HEK293 (cell line): ENCODE data around the gene HDLBP.

Source experiments
- CTCF ChIA-PET: fragments of 350-600 bp; formaldehyde crosslinking; extraction: SDS; loops from one replicate; lab custom pipeline; 2021; ENCODE audit warnings: antibody characterized with exemption; lab: Yijun Ruan, JAX
- POLR2A ChIA-PET: fragments of 300-600 bp; formaldehyde crosslinking; extraction: SDS; loops from one replicate; lab custom pipeline; 2020; ENCODE audit warnings: antibody characterized with exemption, inconsistent platforms; lab: Yijun Ruan, JAX
- H3K27ac ChIP-seq: fragments of 200-500 bp; sonication (Bioruptor generic); 2 replicates; pipeline ENCODE4 v1.5.1; 2014; ENCODE audit warnings: low read depth, low read length, control low read depth, inconsistent platforms; ENCODE audit errors: extremely low read depth
- H3K36me3 ChIP-seq, 2 experiments: fragments of 200-500 bp in 1 of 2; sonication (Bioruptor generic) in 1 of 2; 1 replicate in 1 of 2; 2 replicates in 1 of 2; pipeline ENCODE4 v1.5.1; 2014 to 2017; ENCODE audit warnings: inconsistent platforms in 2 of 2, low read length in 2 of 2; ENCODE audit not compliant: control insufficient read depth in 2 of 2, insufficient read depth in 1 of 2
- H3K4me1 ChIP-seq: fragments of 200-500 bp; sonication (Bioruptor generic); 2 replicates; pipeline ENCODE4 v1.5.1; 2014; ENCODE audit warnings: mild to moderate bottlenecking, low read length, inconsistent platforms; ENCODE audit not compliant: control insufficient read depth, insufficient read depth
- H3K4me3 ChIP-seq: 2 replicates; pipeline ENCODE4 v1.5.1; 2011; ENCODE audit warnings: low read depth, mild to moderate bottlenecking, control low read depth, low read length, moderate library complexity
- H3K9me3 ChIP-seq: fragments of 200-500 bp; sonication (Bioruptor generic); 2 replicates; pipeline ENCODE4 v1.5.1; 2014; ENCODE audit warnings: low read depth, low read length, inconsistent platforms; ENCODE audit not compliant: control insufficient read depth, insufficient read depth
- BCL11A ChIP-seq: fragments of 450-650 bp; formaldehyde crosslinking; IDR thresholded peaks from 2 replicates; pipeline ENCODE4 v1.5.1; 2016; ENCODE audit warnings: low read depth, missing biosample characterization, missing genetic modification characterization
- BCL6B ChIP-seq: fragments of 450-650 bp; formaldehyde crosslinking; IDR thresholded peaks from 2 replicates; pipeline ENCODE4 v1.5.1; 2017; ENCODE audit warnings: missing biosample characterization, missing genetic modification characterization
- IKZF3 ChIP-seq: fragments of 450-650 bp; IDR thresholded peaks from 2 replicates; pipeline ENCODE4 v1.5.0; 2018; ENCODE audit warnings: missing biosample characterization, mild to moderate bottlenecking, missing genetic modification characterization, moderate library complexity
- PATZ1 ChIP-seq: fragments of 450-650 bp; formaldehyde crosslinking; IDR thresholded peaks from 2 replicates; pipeline ENCODE4 v1.5.1; 2016; ENCODE audit warnings: missing biosample characterization, missing genetic modification characterization
- PBX3 ChIP-seq: sonication (generic); formaldehyde crosslinking; IDR thresholded peaks from 2 replicates; pipeline ENCODE4 v1.8.1; 2022; ENCODE audit warnings: mild to moderate bottlenecking, moderate library complexity, missing genetic modification reagents
- YY2 ChIP-seq: fragments of 450-650 bp; formaldehyde crosslinking; IDR thresholded peaks from 2 replicates; pipeline ENCODE4 v1.5.1; 2016; ENCODE audit warnings: missing biosample characterization, missing genetic modification characterization
- ZNF221 ChIP-seq: fragments of 450-650 bp; formaldehyde crosslinking; IDR thresholded peaks from 2 replicates; pipeline ENCODE4 v1.5.1; 2017; ENCODE audit warnings: missing biosample characterization, missing genetic modification characterization, borderline replicate concordance
- ZNF223 ChIP-seq: fragments of 450-650 bp; formaldehyde crosslinking; IDR thresholded peaks from 2 replicates; pipeline ENCODE4 v1.5.1; 2016; ENCODE audit warnings: missing biosample characterization, missing genetic modification characterization
- ZNF26 ChIP-seq: fragments of 450-650 bp; formaldehyde crosslinking; IDR thresholded peaks from 2 replicates; pipeline ENCODE4 v1.5.1; 2016; ENCODE audit warnings: missing biosample characterization, missing genetic modification characterization
- ZNF280D ChIP-seq: fragments of 450-650 bp; formaldehyde crosslinking; IDR thresholded peaks from 2 replicates; pipeline ENCODE4 v1.5.1; 2016; ENCODE audit warnings: missing biosample characterization, missing genetic modification characterization
- ZNF311 ChIP-seq: fragments of 450-650 bp; formaldehyde crosslinking; IDR thresholded peaks from 2 replicates; pipeline ENCODE4 v1.5.1; 2017; ENCODE audit warnings: missing biosample characterization, missing genetic modification characterization, borderline replicate concordance
- ZNF514 ChIP-seq: fragments of 450-650 bp; formaldehyde crosslinking; IDR thresholded peaks from 2 replicates; pipeline ENCODE4 v1.5.1; 2016; ENCODE audit warnings: missing biosample characterization, missing genetic modification characterization
- ZNF629 ChIP-seq: fragments of 450-650 bp; formaldehyde crosslinking; IDR thresholded peaks from 2 replicates; pipeline ENCODE4 v1.5.1; 2017; ENCODE audit warnings: missing biosample characterization, missing genetic modification characterization
- ZNF645 ChIP-seq: fragments of 450-650 bp; formaldehyde crosslinking; IDR thresholded peaks from 2 replicates; pipeline ENCODE4; 2016; ENCODE audit warnings: missing biosample characterization, missing genetic modification characterization
- ZNF701 ChIP-seq: fragments of 450-650 bp; formaldehyde crosslinking; IDR thresholded peaks from 2 replicates; pipeline ENCODE4 v1.5.1; 2016; ENCODE audit warnings: missing biosample characterization, missing genetic modification characterization
- ZNF792 ChIP-seq: fragments of 450-650 bp; formaldehyde crosslinking; IDR thresholded peaks from 2 replicates; pipeline ENCODE4 v1.5.1; 2016; ENCODE audit warnings: missing biosample characterization, missing genetic modification characterization

Gene HDLBP

GRCh38 chr2:241244368-241244767, 71.1 kb downstream of the HDLBP start (continued):
- no peak for TF ChIP-seq ZNF280D (tag by site-specific recombination)
- TF ChIP-seq ZNF223 (tag by site-specific recombination) = no peak
- TF ChIP-seq ZNF792 = no peak
- no peak for TF ChIP-seq ZNF645 (tag by site-specific recombination)
- no peak for TF ChIP-seq PATZ1 (tag by site-specific recombination)
- TF ChIP-seq ZNF221 (tag by site-specific recombination) = no peak
- no peak for TF ChIP-seq ZNF26 (tag by site-specific recombination)
- no peak for TF ChIP-seq ZNF629 (tag by site-specific recombination)
- TF ChIP-seq ZNF514 (tag by site-specific recombination) = no peak
- TF ChIP-seq, all 188 proteins: peak for 0

- POLR2A ChIA-PET = no interaction called here
- TF ChIP-seq ZNF701 (tag by site-specific recombination) (no peak), ZNF311 (tag by site-specific recombination) (no peak), PBX3 (no peak), IKZF3 (tag by site-specific recombination) (no peak), BCL6B (tag by site-specific recombination) (no peak), YY2 (no peak), BCL11A (tag by site-specific recombination) (no peak)
- Histone ChIP-seq H3K27ac (no peak overlapping the region), H3K9me3 (no peaks in the 10 kb centered on the region), H3K36me3 (peaks cover 46 to 98% of the 10 kb centered on the region in 2 experiments), H3K4me1 (no peaks in the 10 kb centered on the region), H3K4me3 (no peak overlapping the region)
- CTCF ChIA-PET = no interaction called here
These were observed 73.2 kb downstream of the HDLBP start for GRCh38 chr2:241242306-241242705.
